GM23338 (cell line): ENCODE results near the gene SNRPA. TPM values are rescaled to one million over a fixed set of nuclear protein-coding genes. Genes with fewer than 3 reads are reported as not detected.

ENCODE experiments used
- ATAC-seq: fragments of 200-7000 bp; cut with Tn5 transposase; 3 replicates; pipeline ENCODE4 v1.9.1; 2020
- DNase-seq: peaks from one replicate; pipeline ENCODE4 v3.0.0-alpha.2; 2015; ENCODE audit warnings: low spot score
- H2AFZ ChIP-seq: fragments of 200-600 bp; sonication (generic); 2 replicates; pipeline ENCODE4 v1.8.0; 2016; ENCODE audit warnings: antibody characterized with exemption, mild to moderate bottlenecking, moderate library complexity
- H3F3A ChIP-seq: fragments of 200-600 bp; sonication (generic); replicated peaks from 2 replicates; pipeline ENCODE4 v1.8.0; 2017; ENCODE audit warnings: antibody characterized with exemption, mixed run types, low read depth
- H3K27ac ChIP-seq: fragments of 200-600 bp; sonication (generic); 2 replicates; pipeline ENCODE4 v1.6.1; 2016; ENCODE audit warnings: low read depth
- H3K27me3 ChIP-seq: fragments of 200-600 bp; sonication (generic); 2 replicates; pipeline ENCODE4 v1.8.0; 2016; ENCODE audit warnings: mild to moderate bottlenecking, mixed run types, moderate library complexity; ENCODE audit not compliant: insufficient read depth
- H3K36me3 ChIP-seq: fragments of 200-600 bp; sonication (generic); 2 replicates; pipeline ENCODE4 v1.8.0; 2016; ENCODE audit warnings: mild to moderate bottlenecking; ENCODE audit not compliant: insufficient read depth
- H3K4me1 ChIP-seq: fragments of 200-600 bp; sonication (generic); 2 replicates; pipeline ENCODE4 v1.8.0; 2016; ENCODE audit warnings: mild to moderate bottlenecking, moderate library complexity; ENCODE audit not compliant: insufficient read depth
- H3K4me2 ChIP-seq: fragments of 200-600 bp; sonication (generic); 2 replicates; pipeline ENCODE4 v1.7.1; 2017; ENCODE audit warnings: mixed run types
- H3K4me3 ChIP-seq: fragments of 200-600 bp; sonication (generic); 2 replicates; pipeline ENCODE4 v1.6.1; 2016; ENCODE audit warnings: mixed run types
- H3K79me2 ChIP-seq: fragments of 200-600 bp; sonication (generic); replicated peaks from 2 replicates; pipeline ENCODE4 v1.8.0; 2017; ENCODE audit warnings: mild to moderate bottlenecking; ENCODE audit not compliant: insufficient read depth
- H3K9me2 ChIP-seq: fragments of 200-600 bp; sonication (generic); 2 replicates; pipeline ENCODE4 v1.8.0; 2017; ENCODE audit not compliant: insufficient read depth
- H4K20me1 ChIP-seq: fragments of 200-600 bp; sonication (generic); replicated peaks from 2 replicates; pipeline ENCODE4 v1.8.0; 2017; ENCODE audit warnings: mild to moderate bottlenecking; ENCODE audit not compliant: insufficient read depth
- H3K27ac Mint-ChIP-seq: 2 replicates; pipeline ENCODE4 v1.8.0; 2020; ENCODE audit warnings: inconsistent platforms, mild to moderate bottlenecking, moderate library complexity, mixed read lengths
- H3K27me3 Mint-ChIP-seq: 3 replicates; pipeline ENCODE4 v1.8.0; 2022; ENCODE audit warnings: low read depth, mild to moderate bottlenecking, moderate library complexity, mixed read lengths, inconsistent platforms; ENCODE audit not compliant: insufficient read depth, poor library complexity
- H3K36me3 Mint-ChIP-seq: 3 replicates; pipeline ENCODE4 v1.8.0; 2021; ENCODE audit warnings: low read depth, mild to moderate bottlenecking, inconsistent platforms, moderate library complexity, mixed read lengths
- H3K4me1 Mint-ChIP-seq: 3 replicates; pipeline ENCODE4 v1.8.0; 2020; ENCODE audit warnings: mild to moderate bottlenecking, inconsistent platforms, mixed read lengths
- H3K4me3 Mint-ChIP-seq: 3 replicates; pipeline ENCODE4 v1.8.0; 2021; ENCODE audit warnings: moderate library complexity, mild to moderate bottlenecking, inconsistent platforms, mixed read lengths
- H3K9me3 Mint-ChIP-seq: 3 replicates; pipeline ENCODE4 v1.8.0; 2020; ENCODE audit warnings: moderate library complexity, mild to moderate bottlenecking, inconsistent platforms, mixed read lengths
- CTCF ChIP-seq, 2 experiments: fragments of 200-600 bp in 1 of 2; sonication (generic) in 1 of 2; conservative IDR thresholded peaks; 2 replicates each; pipeline versions ENCODE4 v1.5.1 to v1.6.1; 2016 to 2017; ENCODE audit warnings: antibody characterized with exemption in 2 of 2, low read depth in 2 of 2, mild to moderate bottlenecking in 2 of 2, moderate library complexity in 1 of 2
- EZH2 ChIP-seq: fragments of 200-600 bp; sonication (generic); IDR thresholded peaks from one replicate; pipeline ENCODE4 v1.8.0; 2017; ENCODE audit warnings: antibody characterized with exemption, mild to moderate bottlenecking, low read depth; ENCODE audit not compliant: unreplicated experiment
- EZH2phosphoT487 ChIP-seq: fragments of 200-600 bp; sonication (generic); IDR thresholded peaks from one replicate; pipeline ENCODE4 v1.8.1; 2018; ENCODE audit warnings: antibody characterized with exemption; ENCODE audit not compliant: unreplicated experiment
- JUNB ChIP-seq: IDR thresholded peaks from one replicate; pipeline ENCODE4 v1.6.1; 2016; ENCODE audit warnings: antibody characterized with exemption; ENCODE audit not compliant: unreplicated experiment
- POLR2AphosphoS5 ChIP-seq: IDR thresholded peaks from 2 replicates; pipeline ENCODE4 v1.6.1; 2016; ENCODE audit warnings: antibody characterized with exemption, low read depth
- STAT1 ChIP-seq: IDR thresholded peaks from one replicate; pipeline ENCODE4 v1.6.1; 2016; ENCODE audit warnings: antibody characterized with exemption; ENCODE audit not compliant: unreplicated experiment
- ZNF114 ChIP-seq: fragments of 250-450 bp; sonication (Bioruptor Pico); IDR thresholded peaks from 2 replicates; pipeline ENCODE4 v1.5.0; 2020; ENCODE audit warnings: mild to moderate bottlenecking, moderate library complexity
- ZNF462 ChIP-seq: fragments of 250-450 bp; sonication (Bioruptor Pico); IDR thresholded peaks from 2 replicates; pipeline ENCODE4 v1.5.0; 2020; ENCODE audit warnings: mild to moderate bottlenecking, moderate library complexity
- polyA plus RNA-seq: library from polyadenylated mRNA; unstranded; fragments of >200 nt; fragmentation: Nextera tagmentation; extraction: Ambion mirVana; gene quantifications from 2 replicates; pipeline ENCODE4 v1.2.1, GENCODE V29; 2016
- total RNA-seq: library from RNA; depleted of rRNA; stranded (reverse); fragments of >200 nt; shearing (Covaris generic); gene quantifications from 2 replicates; pipeline ENCODE4 v1.2.3, GENCODE V29; 2014

Gene SNRPA
- total and polyA plus RNA-seq, 2 experiments from 2014 or later, result 295 to 326 TPM

- H3K4me1 Mint-ChIP-seq, result peaks cover 20% of the 10 kb centered on the region
- Histone ChIP-seq H3K9me2 (no peaks in the 10 kb centered on the region), H4K20me1 (no peaks in the 10 kb centered on the region), H2AFZ (no peak overlapping the region), H3K27me3 (no peaks in the 10 kb centered on the region), H3K36me3 (no peaks in the 10 kb centered on the region; the same call in 1 of the 2 replicates), H3K4me1 (peaks cover 12% of the 10 kb centered on the region), H3K4me3 (no peak overlapping the region), H3F3A (no peaks in the 10 kb centered on the region), H3K4me2 (no peak overlapping the region), H3K79me2 (no peaks in the 10 kb centered on the region), H3K27ac (no peak overlapping the region)
- no peak overlapping the region for H3K4me3 Mint-ChIP-seq
- H3K27ac Mint-ChIP-seq, result no peak overlapping the region
- no peak for DNase-seq
- H3K27me3 Mint-ChIP-seq, result peaks cover 16% of the 10 kb centered on the region
- H3K9me3 Mint-ChIP-seq, result 0 out of 3 replicates have a peak, but pooled peaks cover under 1% of the 10 kb centered on the region
- TF ChIP-seq JUNB (no peak), ZNF462 (CRISPR knock-in tag) (no peak), EZH2 (no peak), CTCF (conservative IDR thresholded peaks at IDR 0.05; ENCODE audit: low read depth in 2 of 2) (no peak), EZH2phosphoT487 (no peak), ZNF114 (no peak), STAT1 (no peak), POLR2AphosphoS5 (no peak)
- ATAC-seq, result no peak
- H3K36me3 Mint-ChIP-seq, result peaks cover 18% of the 10 kb centered on the region
Observed at GRCh38 chr19:40743926-40744325, 7.1 kb upstream of the SNRPA start.
